GM23338 (cell line): ENCODE measurements around the gene FHIT.

ENCODE experiments used
- CREB1 ChIP-seq: fragments of 250-450 bp; sonication (Bioruptor Pico); IDR thresholded peaks from 2 replicates; pipeline ENCODE4 v1.5.0; 2020; ENCODE audit warnings: low read depth, mild to moderate bottlenecking, moderate library complexity
- ETS1 ChIP-seq: IDR thresholded peaks from 2 replicates; pipeline ENCODE4 v1.6.1; 2016; ENCODE audit warnings: antibody characterized with exemption
- EZH2 ChIP-seq: fragments of 200-600 bp; sonication (generic); IDR thresholded peaks from one replicate; pipeline ENCODE4 v1.8.0; 2017; ENCODE audit warnings: antibody characterized with exemption, mild to moderate bottlenecking, low read depth; ENCODE audit not compliant: unreplicated experiment
- EZH2phosphoT487 ChIP-seq: fragments of 200-600 bp; sonication (generic); IDR thresholded peaks from one replicate; pipeline ENCODE4 v1.8.1; 2018; ENCODE audit warnings: antibody characterized with exemption; ENCODE audit not compliant: unreplicated experiment
- JUNB ChIP-seq: IDR thresholded peaks from one replicate; pipeline ENCODE4 v1.6.1; 2016; ENCODE audit warnings: antibody characterized with exemption; ENCODE audit not compliant: unreplicated experiment
- POLR2AphosphoS5 ChIP-seq: IDR thresholded peaks from 2 replicates; pipeline ENCODE4 v1.6.1; 2016; ENCODE audit warnings: antibody characterized with exemption, low read depth
- REST ChIP-seq: IDR thresholded peaks from one replicate; pipeline ENCODE4 v1.6.1; 2018; ENCODE audit warnings: antibody characterized with exemption; ENCODE audit not compliant: unreplicated experiment
- STAT1 ChIP-seq: IDR thresholded peaks from one replicate; pipeline ENCODE4 v1.6.1; 2016; ENCODE audit warnings: antibody characterized with exemption; ENCODE audit not compliant: unreplicated experiment
- ZNF114 ChIP-seq: fragments of 250-450 bp; sonication (Bioruptor Pico); IDR thresholded peaks from 2 replicates; pipeline ENCODE4 v1.5.0; 2020; ENCODE audit warnings: mild to moderate bottlenecking, moderate library complexity
- ZNF331 ChIP-seq: fragments of 250-450 bp; sonication (Bioruptor Pico); IDR thresholded peaks from 2 replicates; pipeline ENCODE4 v1.5.0; 2020; ENCODE audit warnings: low read depth, mild to moderate bottlenecking, moderate library complexity
- TF ChIP-seq, protein P1 (sequence below), 2 experiments: fragments of 200-600 bp in 1 of 2; sonication (generic) in 1 of 2; conservative IDR thresholded peaks; 2 replicates each; pipeline versions ENCODE4 v1.5.1 to v1.6.1; 2016 to 2017; ENCODE audit warnings: antibody characterized with exemption in 2 of 2, low read depth in 2 of 2, mild to moderate bottlenecking in 2 of 2, moderate library complexity in 1 of 2

GRCh38 chr3:60631509-60631908, 619.7 kb downstream of the FHIT start:
- TF ChIP-seq EZH2 (no peak), ETS1 (no peak), POLR2AphosphoS5 (no peak), CREB1 (CRISPR knock-in tag) (no peak), STAT1 (no peak), ZNF331 (CRISPR knock-in tag) (no peak), ZNF114 (CRISPR knock-in tag) (no peak), EZH2phosphoT487 (no peak), REST (no peak), JUNB (no peak)
- TF ChIP-seq, protein P1, sequence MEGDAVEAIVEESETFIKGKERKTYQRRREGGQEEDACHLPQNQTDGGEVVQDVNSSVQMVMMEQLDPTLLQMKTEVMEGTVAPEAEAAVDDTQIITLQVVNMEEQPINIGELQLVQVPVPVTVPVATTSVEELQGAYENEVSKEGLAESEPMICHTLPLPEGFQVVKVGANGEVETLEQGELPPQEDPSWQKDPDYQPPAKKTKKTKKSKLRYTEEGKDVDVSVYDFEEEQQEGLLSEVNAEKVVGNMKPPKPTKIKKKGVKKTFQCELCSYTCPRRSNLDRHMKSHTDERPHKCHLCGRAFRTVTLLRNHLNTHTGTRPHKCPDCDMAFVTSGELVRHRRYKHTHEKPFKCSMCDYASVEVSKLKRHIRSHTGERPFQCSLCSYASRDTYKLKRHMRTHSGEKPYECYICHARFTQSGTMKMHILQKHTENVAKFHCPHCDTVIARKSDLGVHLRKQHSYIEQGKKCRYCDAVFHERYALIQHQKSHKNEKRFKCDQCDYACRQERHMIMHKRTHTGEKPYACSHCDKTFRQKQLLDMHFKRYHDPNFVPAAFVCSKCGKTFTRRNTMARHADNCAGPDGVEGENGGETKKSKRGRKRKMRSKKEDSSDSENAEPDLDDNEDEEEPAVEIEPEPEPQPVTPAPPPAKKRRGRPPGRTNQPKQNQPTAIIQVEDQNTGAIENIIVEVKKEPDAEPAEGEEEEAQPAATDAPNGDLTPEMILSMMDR (conservative IDR thresholded peaks at IDR 0.05; ENCODE audit: low read depth in 2 of 2): no peak
